Activated naive CD8-positive, alpha-beta T cell treated with anti-CD3 and anti-CD28 coated beads, Interleukin-2, amount 50 U/mL, for 16 hours (primary cell): ENCODE measurements around the gene RECQL5.

Experiments used
- DNase-seq: peaks from one replicate; pipeline ENCODE4 v3.0.0-alpha.2; 2020; ENCODE audit warnings: low read depth, low spot score

RECQL5 gene

GRCh38 chr17:75688209-75688825 is 21.4 kb upstream of the RECQL5 start:
- DNase-seq: no peak

DNA sequence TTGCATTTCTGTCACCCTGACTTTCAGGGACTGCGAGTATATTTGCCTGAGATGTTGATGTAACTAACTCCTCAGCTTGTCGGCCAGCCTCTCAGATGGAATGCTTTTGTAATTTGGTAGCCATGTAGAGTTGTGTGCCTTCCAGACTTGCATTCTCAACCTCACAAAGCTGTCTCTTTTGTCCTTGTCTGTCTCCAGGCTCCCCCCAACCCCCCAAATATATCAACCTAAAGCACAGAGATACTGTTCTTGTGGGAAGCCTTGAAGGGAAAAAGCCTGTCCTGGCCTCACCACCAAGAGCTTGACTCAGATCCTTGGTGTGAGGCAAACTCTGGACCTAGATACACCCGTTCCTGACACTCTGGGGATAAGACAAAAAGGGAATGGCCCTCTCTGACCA is 18.5 kb upstream of the RECQL5 start:
- DNase-seq: no peak

DNA sequence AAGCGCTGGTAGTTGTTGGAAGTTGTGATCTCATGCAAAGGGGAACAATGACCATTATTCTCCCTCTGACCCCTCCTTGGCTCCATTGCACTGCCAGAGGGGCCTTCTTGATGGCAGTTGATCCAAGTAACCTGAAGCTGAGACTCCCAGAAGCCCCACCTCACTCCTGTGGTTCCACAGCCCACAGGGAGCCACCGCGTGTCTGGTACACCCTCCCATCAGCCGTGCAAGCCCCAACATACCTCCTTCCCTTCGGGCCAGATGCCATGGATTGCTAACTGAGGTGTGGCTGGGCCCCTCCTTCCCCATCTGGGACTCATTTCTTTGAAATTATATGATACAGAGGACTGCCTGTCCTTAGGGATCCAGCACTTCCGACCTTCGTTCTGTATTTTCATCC is 18.0 kb upstream of the RECQL5 start:
- DNase-seq: no peak

DNA sequence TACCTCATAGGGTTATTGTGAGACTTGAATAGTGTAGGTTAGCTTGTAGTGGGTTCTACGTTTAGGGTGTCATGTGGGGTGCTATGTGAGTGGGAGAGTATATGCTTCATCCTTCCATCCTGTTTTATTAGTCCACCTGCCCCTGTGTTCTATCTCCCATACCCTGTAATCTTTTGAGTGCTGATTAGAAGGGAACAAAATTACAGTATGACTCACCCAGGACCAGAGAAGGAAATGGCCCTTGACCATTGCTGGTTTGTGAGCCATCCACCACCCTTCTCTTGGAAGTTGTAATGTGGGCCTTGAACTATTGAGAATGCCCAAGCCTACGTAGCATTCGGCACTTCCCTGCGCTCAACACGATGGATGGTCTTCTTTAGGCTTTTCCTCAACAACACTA is 17.3 kb upstream of the RECQL5 start:
- no peak for DNase-seq

- DNase-seq: no peak
Measured at GRCh38 chr17:75683583-75683982, 16.6 kb upstream of the RECQL5 start.

GRCh38 chr17:75681289-75681688 is 14.3 kb upstream of the RECQL5 start:
- no peak for DNase-seq

- DNase-seq: no peak
Measured at GRCh38 chr17:75680431-75680830, 13.5 kb upstream of the RECQL5 start.

- DNase-seq: no peak
Measured at GRCh38 chr17:75679706-75680211, 12.8 kb upstream of the RECQL5 start.

DNA sequence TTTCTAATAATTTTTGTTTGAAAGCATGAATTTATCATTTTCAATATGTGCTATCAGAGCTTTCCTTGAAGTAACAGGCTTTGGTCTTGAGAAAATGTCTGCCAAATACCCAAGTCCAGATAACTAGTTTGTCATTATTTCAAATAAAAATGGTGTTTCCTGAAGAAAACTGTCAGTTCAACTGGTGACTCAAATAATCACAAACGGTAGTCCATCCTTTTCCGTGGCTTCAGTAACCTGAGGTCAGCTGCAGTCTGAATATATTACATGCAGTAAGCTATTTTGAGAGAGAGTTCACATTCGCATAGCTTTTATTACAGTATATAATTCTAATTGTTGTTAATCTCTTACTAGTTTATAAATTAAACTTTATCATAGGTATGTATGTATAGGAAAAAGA is 9.5 kb upstream of the RECQL5 start:
- DNase-seq: no peak

GRCh38 chr17:75673487-75673886 is 6.5 kb upstream of the RECQL5 start:
- DNase-seq: no peak

- DNase-seq: no peak
Measured at GRCh38 chr17:75672011-75672410, 5.1 kb upstream of the RECQL5 start.

GRCh38 chr17:75670868-75671267 is 3.9 kb upstream of the RECQL5 start:
- no peak for DNase-seq

DNA sequence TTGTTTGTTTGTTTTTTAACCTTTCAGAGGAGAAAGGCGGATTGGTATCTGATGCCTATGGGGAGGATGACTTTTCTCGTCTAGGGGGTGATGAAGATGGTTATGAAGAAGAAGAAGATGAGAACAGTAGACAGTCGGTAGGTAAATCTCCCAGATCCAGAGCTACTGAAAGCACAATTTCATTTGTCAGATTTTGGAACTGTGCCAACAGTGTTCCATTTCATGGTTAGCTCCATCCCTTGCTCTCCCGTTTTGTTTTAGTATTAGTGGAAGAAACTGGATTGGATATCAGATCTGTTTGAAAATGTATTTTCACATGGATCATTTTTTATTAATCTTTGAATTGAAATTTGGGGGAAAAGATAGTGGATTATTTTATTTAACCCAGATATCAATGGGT is 1.5 kb upstream of the RECQL5 start:
- no peak for DNase-seq

- DNase-seq: no peak
Measured at GRCh38 chr17:75667825-75668224, 871 bp upstream of the RECQL5 start.

- DNase-seq: no peak
Measured at GRCh38 chr17:75665981-75666380, 973 bp downstream of the RECQL5 start.

DNA sequence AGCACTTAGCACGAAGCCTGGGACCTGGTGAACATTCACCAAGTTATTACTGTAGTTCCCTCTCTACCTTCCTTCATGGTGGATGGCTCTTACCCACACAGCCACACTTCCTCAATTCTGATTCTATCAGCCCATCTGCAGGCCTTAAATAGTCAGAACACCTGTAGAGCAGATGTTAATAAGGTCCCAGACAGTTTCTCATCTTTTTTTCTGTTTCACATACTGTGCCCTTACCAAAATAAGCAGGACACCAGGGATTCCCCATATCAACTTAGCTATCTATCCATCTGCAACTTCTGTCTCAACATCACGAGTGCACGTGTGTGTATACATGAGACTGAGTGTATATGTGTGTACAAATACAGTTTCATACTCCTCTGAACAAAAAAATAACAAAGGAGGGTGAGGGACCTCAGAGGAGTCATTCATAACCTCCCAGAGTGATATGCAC is 2.8 kb downstream of the RECQL5 start:
- no peak for DNase-seq

DNA sequence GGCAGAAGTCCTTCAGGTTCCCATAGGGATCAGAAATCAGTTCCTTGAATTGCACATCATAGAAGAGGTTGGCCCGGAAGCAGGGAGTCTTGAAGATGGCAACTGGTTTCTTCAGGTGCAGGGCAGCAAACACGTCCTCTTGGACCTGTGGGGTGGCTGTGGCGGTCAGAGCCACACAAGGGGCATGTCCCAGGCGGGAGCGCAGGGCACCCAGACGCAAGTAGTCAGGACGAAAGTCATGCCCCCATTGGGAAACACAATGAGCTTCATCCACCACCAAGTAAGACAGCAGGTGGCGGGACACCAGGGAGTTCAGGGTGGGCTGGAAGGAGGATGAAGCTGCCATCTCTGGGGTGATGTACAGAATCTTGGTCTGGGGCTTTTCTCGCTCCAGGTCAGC is 4.4 kb downstream of the RECQL5 start:
- DNase-seq: no peak

- no peak for DNase-seq
Measured at GRCh38 chr17:75661531-75661930, 5.4 kb downstream of the RECQL5 start.

GRCh38 chr17:75658237-75658636 is 8.7 kb downstream of the RECQL5 start:
- DNase-seq: no peak

DNA sequence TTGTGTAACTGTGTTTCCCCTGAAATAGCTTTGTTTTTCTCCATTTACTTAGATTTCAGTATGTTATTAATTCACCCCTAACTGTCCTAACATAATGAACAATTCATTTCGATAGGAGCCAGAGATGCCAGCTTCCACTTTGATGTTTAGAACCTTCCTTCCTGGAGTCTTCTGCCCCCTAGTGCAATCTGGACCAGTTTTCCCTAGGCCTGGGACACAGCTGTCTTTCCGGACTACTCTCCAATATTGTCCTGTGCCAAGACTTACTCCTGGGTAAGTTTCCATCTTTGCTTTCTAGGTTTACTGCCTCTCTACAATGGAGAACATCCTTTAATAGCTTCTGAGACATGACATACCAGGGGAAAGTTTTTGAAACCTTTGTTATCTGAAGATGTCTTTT is 12.8 kb downstream of the RECQL5 start:
- no peak for DNase-seq

DNA sequence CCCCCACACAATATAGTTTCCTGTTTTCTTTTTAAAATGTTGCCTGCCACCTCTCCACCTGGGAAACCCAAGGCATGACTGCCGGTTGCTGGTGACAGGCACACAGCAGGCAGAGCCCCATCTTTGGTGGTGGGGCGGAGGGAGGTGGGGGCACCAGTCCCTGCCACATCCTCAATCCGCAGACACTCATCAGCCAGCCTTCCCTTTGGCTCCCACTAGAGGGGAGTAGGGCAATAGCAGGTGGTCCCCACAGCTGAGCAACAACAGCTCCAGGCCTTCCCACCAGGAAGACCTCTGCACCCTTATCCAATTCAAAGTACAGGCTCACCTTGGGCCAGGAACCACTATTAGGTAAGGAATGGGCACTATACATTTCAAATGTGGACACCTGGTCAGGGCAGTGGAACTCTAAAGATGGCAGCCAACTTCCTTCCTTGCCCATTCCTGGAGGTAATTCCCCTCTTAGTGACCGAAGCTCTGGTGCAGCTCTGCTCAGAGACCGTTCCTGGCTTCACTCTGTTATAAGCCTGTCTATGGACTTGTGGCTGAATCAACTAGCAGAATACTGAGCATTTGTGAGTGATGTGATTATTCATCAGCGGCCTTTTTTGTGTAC is 13.9 kb downstream of the RECQL5 start:
- no peak for DNase-seq

DNA sequence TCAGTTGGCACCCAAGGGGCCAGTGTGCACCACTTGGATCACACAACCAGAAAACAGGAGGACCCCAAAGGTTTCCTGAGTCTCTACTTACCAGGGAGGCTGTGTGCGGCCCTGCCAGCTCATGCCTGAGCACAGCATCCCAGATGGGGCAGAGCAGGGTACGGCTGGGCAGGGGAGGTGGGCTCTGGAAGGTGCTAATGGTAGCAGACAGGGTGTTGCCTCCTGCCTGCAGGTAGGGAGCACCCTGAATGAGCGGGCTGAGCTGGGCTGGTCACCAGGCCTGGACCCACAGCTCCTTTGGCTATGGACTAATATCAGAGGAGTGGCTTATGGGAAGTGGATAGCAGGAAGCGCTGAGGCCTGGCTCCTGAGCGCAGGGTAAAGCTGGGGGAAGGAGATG is 14.6 kb downstream of the RECQL5 start:
- no peak for DNase-seq

DNA sequence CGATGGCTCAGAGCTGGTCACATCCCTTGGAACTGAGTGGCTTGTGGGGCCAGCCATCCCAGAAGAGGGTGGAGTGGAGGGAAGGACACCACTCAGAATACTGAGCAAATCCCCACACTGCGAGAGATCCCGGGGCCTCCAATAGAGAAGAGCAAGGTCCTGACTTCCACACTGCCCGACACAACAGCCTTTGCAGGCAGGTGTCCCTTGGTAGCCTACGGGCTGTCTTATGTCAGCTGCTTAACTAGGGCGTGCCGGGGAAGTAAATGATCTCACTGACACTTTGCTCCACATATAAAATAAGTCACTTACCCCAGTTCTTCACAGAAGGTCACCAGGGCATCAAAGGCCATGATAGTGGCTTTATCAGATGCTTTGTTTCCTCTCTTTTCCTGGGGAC is 16.1 kb downstream of the RECQL5 start:
- DNase-seq: no peak

GRCh38 chr17:75649687-75650086 is 17.3 kb downstream of the RECQL5 start:
- no peak for DNase-seq
